GM19328 (cell line): ENCODE results near the gene SLC4A3.

Experiments
- ATAC-seq: cut with Tn5 transposase; IDR thresholded peaks from one replicate; pipeline ENCODE4 v1.9.1; 2021; ENCODE audit warnings: mild to moderate bottlenecking, moderate library complexity; ENCODE audit not compliant: unreplicated experiment

SLC4A3 gene, protein sequence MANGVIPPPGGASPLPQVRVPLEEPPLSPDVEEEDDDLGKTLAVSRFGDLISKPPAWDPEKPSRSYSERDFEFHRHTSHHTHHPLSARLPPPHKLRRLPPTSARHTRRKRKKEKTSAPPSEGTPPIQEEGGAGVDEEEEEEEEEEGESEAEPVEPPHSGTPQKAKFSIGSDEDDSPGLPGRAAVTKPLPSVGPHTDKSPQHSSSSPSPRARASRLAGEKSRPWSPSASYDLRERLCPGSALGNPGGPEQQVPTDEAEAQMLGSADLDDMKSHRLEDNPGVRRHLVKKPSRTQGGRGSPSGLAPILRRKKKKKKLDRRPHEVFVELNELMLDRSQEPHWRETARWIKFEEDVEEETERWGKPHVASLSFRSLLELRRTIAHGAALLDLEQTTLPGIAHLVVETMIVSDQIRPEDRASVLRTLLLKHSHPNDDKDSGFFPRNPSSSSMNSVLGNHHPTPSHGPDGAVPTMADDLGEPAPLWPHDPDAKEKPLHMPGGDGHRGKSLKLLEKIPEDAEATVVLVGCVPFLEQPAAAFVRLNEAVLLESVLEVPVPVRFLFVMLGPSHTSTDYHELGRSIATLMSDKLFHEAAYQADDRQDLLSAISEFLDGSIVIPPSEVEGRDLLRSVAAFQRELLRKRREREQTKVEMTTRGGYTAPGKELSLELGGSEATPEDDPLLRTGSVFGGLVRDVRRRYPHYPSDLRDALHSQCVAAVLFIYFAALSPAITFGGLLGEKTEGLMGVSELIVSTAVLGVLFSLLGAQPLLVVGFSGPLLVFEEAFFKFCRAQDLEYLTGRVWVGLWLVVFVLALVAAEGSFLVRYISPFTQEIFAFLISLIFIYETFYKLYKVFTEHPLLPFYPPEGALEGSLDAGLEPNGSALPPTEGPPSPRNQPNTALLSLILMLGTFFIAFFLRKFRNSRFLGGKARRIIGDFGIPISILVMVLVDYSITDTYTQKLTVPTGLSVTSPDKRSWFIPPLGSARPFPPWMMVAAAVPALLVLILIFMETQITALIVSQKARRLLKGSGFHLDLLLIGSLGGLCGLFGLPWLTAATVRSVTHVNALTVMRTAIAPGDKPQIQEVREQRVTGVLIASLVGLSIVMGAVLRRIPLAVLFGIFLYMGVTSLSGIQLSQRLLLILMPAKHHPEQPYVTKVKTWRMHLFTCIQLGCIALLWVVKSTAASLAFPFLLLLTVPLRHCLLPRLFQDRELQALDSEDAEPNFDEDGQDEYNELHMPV

GRCh38 chr2:219627103-219628100 lies at the start of gene SLC4A3:
Gene SLC4A3, plus strand, starts transcription at chr2:219627630. Its CDS starts 363 bp downstream, at chr2:219627993.
- no peak for ATAC-seq

GRCh38 chr2:219578811-219579613 lies 48.4 kb upstream of the SLC4A3 start:
- no peak for ATAC-seq

- no peak for ATAC-seq
Observed at GRCh38 chr2:219581346-219581745, 46.1 kb upstream of the SLC4A3 start.

DNA sequence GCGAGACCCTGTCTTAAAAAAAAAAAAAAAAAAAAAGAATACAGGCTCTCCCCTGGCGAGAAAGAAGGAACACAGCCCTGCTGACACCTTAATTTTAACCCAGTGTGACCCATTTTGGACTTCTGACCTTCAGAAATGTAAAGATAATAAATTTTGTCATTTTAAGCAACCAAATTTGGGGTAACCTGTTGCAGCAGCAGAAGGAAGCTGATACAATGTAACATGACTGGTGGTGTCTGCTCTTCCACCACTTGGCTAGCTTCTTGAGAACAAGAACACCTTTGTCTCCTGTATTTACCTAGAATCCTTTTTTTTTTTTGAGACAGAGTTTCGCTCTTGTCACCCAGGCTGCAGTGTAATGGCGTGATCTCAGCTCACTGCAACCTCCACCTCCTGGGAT lies 36.3 kb upstream of the SLC4A3 start:
- ATAC-seq, result no peak

DNA sequence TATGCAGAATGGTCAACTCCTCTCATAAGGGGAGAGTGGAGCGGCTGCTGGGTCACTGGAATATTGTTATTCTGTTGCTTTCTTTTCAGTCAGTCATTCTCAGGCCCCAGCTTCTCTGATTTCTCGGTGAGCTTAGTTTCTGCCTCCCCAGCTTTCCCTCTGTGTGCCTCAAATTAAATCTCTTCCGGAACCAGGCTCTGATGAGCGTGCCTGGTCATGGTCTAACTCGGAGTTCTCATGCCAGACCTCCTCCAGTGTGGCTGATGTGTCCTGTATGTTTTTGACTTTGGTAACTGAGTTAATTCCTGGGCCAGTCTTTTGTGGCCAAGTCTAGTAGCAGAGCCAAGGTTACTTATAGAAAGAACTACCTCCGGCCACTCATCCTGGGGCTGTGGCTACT lies 34.7 kb upstream of the SLC4A3 start:
- no peak for ATAC-seq

DNA sequence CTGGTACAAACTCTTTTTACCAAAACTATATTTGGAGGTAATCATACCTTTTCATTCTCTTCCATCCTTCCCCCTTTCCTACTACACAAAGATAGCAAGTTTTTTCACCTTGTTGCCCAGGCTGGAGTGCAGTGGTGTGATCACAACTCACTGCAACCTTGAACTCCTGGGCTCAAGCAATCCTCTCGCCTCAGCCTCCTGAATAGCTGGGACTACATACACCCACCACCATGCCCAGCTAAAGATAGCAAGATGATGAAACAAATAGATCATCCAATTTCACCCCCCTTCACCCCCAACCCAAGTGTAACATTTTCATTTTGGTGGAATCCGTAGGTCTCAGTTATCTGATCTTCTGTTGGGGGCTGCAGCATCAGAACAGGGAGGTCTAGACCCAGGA lies 34.3 kb upstream of the SLC4A3 start:
- ATAC-seq, result no peak

GRCh38 chr2:219595256-219595655 lies 32.2 kb upstream of the SLC4A3 start:
- ATAC-seq, result no peak

GRCh38 chr2:219596954-219597551 lies 30.4 kb upstream of the SLC4A3 start:
- peak; percentile 3 for ATAC-seq

GRCh38 chr2:219597552-219598307 lies 29.7 kb upstream of the SLC4A3 start, which contains the start of gene STK11IP:
Gene STK11IP, plus strand, starts transcription at chr2:219597857. Its CDS starts 263 bp downstream, at chr2:219598120.
- peak; percentile 92 for ATAC-seq

DNA sequence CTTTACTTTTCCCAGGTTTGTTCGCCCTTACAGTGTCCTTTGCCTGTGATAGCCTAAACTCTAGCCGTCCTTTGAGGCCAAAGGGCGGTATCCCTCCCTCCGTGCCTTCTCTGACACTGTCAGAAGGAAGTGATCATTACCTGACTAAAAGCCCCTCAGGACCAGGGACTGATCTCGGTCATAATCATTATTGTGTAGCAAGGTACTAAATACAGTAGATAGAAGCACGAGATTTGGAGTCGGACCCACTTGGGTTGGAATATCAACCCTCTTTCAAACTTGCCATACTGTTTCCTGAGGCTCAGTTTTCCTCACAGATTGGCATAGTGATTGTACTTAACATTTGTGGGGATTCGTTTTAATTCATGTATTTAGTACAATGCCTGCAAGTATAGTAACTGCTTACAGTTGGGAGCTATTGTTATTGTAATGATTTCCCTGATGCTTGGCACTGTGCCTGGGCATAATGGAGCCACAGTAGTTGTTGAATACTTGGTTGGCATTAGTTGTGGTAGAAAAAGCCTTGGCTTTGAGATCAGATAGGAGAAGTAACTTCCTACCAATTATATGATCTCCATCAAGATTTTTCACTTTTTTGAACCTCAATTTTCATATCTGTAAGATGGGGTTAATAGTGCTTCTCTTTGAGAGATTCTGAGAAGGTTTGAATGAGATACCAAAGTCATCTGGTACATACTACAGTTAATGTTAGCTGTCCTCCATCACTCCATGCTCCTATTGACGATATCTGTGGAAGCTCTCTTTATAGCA lies 28.9 kb upstream of the SLC4A3 start:
- ATAC-seq, result no peak

DNA sequence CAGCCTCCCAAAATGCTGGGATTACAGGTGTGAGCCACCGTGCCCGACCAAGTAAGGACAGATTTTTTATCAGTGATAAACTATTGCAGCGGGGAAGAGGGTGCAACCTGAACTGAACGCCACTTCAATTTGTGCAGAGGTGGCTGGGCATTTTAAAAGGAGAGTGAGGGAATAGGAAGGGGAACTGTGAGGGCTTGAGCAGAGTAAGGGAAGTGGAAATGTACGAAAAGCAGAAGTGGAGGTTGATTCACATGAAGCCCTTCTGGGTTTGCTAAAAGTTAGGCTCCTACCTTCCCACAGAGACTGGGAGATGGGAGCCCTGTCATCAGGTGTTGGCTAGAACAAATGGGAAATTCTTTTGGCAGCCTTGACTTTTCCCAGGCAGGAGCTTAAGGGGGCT lies 23.7 kb upstream of the SLC4A3 start:
- ATAC-seq, result no peak

DNA sequence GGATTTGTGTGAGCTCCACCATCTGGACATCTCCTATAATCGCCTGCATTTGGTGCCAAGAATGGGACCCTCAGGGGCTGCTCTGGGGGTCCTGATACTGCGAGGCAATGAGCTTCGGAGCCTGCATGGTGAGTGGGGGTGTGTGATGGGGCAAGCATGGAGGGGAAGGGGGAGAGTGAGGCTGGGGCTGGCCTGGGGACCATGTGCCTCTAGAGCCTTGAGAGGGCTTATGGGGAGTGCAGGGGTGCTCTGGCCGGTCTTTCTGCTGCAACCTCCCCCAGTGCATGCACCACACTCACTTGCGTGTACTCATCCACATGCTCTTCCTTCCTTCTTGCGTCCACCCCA lies 21.8 kb upstream of the SLC4A3 start:
- ATAC-seq, result no peak

- ATAC-seq, result no peak
Observed at GRCh38 chr2:219607931-219608330, 19.5 kb upstream of the SLC4A3 start.

DNA sequence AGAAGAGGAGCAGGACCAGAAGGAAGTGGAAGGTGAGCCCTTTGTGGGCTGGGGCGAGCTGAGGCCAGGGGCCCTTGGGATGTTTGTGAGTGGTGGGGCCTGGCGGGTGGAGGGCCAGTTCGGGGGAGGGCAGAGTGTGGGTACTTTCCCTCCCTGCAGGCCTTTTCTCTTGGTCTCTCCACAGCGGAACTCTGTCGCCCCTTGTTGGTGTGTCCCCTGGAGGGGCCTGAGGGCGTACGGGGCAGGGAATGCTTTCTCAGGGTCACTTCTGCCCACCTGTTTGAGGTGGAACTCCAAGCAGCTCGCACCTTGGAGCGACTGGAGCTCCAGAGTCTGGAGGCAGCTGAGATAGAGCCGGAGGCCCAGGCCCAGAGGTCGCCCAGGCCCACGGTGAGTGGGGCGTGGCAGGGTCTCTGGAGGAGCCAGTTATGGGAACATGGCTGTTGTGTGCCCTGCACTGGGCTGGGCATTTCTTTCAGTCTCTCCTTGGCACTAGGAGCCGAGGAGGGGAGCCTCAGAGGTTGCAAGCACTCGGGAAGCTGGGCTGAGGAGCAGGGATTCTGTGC lies 18.9 kb upstream of the SLC4A3 start:
- ATAC-seq, result no peak

GRCh38 chr2:219609149-219609750 lies 18.2 kb upstream of the SLC4A3 start:
- no peak for ATAC-seq

- ATAC-seq, result no peak
Observed at GRCh38 chr2:219611306-219611705, 16.1 kb upstream of the SLC4A3 start.
